Renal cortex interstitium (tissue), 11 donors: Measurements from ENCODE around the gene INPP5D. TPM values are rescaled to one million over a fixed set of nuclear protein-coding genes. Genes with fewer than 3 reads are reported as not detected.

Experiments used
- DNase-seq, 11 donors: peaks; one replicate each; pipeline ENCODE4 v3.0.0-alpha.2; 2013; ENCODE audit warnings: low read depth in 9 of 11, low spot score in 4 of 11; ENCODE audit errors: extremely low read depth in 1 of 11
- polyA plus RNA-seq, 3 donors: library from polyadenylated mRNA; unstranded; fragments of 120-200 nt; gene quantifications; one replicate each; pipeline ENCODE4 v1.2.1, GENCODE V29; 2013; ENCODE audit not compliant: insufficient read length in 3 of 3

INPP5D gene
- polyA plus RNA-seq, 3 donors: 6.1 to 10.8 (median 6.9) TPM

DNA sequence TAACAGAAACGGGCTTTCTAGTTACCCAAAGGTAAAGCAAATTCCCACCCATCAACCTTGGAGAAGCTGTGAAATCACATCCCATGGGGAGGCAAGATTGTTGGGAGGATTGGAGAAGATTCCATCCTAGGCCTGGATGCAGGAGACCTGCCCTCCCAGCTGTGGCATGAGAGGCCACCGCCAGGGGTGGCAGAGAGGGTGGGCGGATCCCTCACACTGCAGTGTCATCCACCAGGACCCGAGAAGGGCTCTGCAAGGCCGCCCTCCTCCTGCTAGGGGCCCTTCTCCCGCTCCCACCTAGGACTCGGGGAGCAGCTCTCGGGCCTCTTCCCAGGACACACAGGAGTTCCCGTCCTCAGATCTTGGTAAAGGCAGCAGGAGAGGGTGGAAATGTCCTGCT lies 175.8 kb downstream of the INPP5D start:
- no peak for DNase-seq

DNA sequence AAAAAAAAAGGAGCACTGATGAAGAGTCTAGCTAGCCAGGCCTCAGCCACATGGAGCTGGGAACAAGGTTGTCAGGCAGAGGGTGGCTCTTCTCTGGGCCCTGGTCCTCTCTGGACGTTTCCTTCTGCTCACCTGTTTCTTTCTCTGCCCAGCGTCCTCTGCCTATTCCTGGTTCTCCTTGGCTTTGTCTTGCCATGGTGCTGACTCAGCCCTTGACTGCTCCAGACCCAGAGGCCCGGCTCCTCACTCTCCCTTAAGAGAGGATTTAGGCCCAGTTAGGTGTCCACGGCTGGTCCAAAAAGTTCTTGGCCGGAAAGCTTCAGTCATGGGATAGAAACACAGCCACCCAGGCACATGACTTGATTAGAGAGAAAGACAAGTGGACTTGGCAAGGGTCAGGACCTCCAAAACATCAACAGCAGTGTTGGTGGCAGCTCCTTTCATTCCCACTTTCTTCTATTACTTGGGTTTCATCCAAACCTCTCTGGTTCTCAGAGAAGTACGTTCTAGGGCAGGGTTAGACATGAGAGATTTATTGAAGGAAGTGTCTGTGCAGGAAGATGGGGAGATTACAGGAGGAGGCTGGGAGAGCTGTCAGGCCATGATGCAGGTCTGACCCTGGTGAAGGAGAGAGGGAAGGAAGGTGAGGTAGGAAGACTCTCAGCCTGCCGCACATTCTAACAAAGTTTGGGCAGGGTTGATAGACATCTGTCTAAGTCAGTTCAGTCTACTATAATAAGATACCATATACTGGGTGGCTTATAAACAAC lies 176.9 kb downstream of the INPP5D start:
- no peak for DNase-seq

DNA sequence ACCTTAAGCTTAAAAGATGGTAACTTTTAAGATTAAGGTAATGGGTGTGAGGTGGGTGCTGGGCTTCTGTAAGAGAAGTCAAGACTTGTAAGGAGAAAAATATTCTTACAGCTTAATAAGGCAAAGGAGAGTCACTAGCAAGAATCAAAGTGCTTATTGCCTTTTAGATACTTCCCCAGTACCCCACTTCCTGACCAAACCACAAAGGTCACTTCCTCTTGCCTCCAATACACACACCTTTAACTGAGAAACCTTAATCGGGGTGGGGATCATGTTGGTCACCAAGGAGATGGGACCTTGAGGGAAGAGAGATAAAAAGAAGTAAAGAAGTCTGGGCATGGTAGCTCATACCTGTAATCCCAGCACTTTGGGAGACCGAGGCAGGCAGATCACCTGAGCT lies 180.8 kb downstream of the INPP5D start:
- DNase-seq: no peak

DNA sequence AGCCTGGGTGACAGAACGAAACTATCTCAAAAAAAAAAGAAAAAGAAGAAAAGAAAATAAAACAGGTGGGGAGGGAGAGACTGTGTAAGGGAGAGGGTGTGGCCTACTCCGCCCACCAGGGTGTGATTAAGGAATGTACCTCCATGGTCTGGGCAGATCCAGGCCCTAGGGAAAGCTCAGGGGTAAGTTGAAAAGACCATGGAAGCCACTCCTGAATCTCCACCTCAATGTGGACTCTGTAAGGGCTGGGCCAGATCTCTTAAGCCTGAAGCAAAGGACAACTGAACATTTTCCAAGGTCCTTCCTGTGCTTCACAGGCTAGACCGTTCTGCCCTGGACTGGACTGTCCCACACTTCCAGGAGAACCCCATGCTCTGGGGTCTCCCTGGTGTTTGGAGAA lies 181.7 kb downstream of the INPP5D start:
- DNase-seq: no peak

DNA sequence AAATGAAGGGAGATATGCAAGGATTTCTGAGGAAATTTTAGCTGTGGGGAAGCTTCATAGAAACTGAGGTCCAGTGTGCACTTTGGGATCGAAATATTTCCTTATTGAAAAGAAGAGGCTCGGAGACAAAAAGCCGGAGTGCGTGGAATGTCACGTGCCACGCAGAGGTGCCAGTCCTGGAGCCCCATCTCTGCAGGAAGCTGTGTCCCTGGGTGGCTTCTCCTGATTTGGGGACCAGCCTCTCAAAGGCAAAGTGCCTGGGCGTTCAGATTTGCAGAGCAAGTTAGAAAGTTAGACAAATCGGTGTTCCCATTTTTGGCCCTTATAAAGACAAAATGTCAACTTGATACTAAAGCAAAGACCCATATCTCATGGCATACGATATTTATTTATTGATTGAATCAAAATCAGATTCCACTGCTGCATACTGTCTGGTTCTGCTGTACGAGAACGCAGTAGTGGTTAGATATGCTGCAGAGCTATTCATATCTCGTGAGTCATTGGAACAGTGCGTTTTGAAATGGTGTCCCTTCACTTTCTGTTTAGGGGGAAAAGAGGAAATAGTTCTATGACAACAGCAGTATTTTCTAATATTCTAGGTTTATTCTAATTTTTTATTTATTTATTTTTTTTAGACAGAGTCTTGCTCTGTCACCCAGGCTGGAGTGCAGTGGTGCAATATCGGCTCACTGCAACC lies 182.2 kb downstream of the INPP5D start:
- DNase-seq: no peak

DNA sequence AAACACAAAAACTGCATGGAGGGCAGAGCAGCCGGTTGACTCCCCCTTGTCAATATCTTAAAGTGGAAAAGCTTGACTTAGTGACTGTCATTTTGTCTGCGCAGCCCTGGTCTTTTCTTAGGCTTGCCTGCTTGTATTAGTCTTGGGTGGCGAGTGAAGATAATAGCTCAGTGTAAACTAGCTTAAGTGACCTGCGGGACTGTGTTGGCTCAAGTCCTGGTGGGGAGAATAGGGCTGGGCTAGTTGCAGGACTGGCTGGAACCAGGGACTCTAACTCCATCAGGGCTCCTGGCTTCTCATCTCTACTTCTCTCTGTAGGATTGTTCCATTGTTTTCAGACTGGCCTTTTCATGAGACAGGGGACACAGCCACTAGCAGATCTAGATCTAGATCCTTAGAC lies 183.2 kb downstream of the INPP5D start:
- no peak for DNase-seq

DNA sequence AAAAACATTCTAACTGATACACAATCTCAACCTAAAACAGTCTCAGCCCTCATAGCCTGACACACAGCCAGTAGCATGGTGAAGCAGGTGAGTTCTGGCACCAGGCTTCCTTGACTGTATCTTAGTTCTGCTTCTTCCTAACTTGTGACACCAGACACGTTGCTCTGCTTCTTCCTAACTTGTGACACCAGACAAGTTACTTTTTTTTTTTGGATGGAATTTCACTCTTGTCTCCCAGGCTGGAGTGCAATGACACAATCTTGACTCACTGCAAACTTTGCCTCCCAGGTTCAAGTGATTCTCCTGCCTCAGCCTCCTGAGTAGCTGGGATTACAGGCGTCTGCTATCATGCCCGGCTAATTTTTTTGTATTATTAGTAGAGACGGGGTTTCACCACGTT lies 184.7 kb downstream of the INPP5D start:
- no peak for DNase-seq

DNA sequence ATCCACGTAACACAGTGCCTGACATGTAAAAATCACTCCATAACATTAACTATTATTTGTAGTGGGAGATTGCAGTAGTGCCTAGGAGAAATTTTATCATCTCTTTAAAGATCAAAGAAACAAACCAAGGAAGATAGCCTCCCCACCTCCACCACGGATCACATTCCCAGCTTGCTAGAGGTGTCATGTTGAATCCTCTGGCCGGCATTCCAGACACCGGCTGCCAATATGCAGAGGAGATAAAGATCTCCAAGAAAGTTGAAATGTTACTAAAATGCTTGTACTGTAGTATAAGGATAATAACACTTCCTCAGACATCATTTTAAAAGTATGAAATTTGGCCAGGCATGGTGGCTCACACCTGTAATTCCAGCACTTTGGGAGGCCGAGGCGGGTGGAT lies 185.3 kb downstream of the INPP5D start:
- DNase-seq: no peak

DNA sequence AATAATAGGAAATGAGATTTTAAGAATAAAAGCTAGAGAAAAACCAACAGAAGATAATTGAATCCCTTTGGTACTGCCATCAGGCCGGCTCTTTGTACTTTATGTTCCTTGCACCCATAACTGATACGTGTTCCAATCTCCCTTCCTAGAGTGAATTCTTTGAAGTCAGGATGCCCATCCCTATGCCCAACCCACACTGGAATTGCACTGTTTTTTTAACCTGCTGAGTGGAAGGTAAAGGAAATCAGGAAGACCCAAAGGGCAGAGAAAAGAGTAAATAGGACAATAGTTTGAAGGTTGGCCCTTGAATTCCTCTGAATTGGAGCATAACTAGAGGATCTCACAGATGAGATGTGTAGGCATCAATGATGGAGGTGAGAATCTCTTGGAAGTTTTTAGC lies 187.0 kb downstream of the INPP5D start:
- no peak for DNase-seq

DNA sequence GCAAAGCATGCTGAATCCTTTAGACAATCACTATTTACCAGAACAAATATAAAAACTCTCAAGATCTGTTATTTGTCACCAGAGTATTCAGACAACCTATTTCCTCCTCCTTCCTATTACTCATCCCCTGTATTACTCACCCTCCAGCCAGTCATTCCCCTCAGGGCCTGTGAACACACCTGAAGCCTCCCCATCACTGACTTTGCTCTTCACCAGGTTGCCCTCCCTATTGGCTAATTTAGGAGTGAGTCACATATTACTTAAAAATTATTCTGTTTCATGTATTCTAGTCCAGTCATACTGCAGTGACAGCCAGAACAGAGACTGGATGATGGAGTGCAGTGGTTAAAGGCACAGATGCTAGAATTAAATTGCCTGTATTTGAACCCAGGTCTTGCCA lies 187.6 kb downstream of the INPP5D start:
- DNase-seq: no peak

DNA sequence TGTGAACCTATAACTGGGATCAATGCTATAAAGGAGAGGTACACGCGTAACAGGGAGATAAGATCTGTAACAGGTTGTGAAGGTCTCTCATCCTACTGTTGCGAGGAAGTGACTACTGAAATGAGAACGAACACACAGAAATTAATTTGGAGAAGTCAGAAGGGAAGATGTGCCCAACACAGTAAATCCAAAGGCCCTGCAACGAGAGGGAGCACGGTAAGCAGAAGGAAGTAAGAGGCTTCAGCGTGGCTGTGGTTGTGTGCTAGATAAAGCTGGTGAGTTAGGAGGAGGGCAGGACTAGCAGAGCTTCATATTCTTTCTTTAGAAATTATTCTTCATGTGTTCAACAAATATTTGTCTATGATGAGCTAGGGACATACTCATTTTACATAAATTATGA lies 188.9 kb downstream of the INPP5D start:
- no peak for DNase-seq

DNA sequence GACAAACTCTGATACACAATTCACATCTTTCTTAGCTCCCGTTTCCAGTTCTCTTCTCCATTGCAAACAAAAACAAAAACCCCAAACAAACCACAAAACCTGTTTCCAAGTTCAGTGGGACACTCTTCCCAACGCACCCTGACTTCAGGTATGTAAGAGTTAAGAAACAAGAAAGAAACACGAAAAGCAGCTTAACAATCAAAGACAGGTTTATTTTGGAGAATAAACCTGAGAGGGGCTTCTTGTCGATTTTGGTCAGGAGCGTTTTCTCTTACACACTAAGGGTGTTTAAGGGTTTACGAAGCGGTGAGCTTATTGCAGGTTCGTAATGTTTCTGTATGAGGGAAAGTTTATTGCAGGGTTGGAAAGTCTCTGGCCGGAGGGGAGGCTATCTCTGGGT lies 190.4 kb downstream of the INPP5D start:
- no peak for DNase-seq

DNA sequence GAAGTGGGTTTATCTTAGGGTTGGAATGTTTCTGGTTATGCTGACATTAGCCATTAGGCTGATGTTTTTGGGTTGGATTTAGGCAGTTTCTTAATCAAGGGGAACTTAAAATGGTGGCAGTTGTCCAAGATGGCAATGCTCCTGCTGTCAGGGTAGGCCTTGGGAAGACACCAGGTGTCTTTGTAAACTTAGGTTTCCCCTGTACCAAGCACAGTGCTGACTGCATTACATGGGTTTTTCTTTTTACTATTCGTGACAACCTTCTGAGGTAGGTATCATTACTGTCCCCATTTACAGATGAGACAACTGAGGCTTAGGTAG lies 190.8 kb downstream of the INPP5D start:
- DNase-seq: no peak

DNA sequence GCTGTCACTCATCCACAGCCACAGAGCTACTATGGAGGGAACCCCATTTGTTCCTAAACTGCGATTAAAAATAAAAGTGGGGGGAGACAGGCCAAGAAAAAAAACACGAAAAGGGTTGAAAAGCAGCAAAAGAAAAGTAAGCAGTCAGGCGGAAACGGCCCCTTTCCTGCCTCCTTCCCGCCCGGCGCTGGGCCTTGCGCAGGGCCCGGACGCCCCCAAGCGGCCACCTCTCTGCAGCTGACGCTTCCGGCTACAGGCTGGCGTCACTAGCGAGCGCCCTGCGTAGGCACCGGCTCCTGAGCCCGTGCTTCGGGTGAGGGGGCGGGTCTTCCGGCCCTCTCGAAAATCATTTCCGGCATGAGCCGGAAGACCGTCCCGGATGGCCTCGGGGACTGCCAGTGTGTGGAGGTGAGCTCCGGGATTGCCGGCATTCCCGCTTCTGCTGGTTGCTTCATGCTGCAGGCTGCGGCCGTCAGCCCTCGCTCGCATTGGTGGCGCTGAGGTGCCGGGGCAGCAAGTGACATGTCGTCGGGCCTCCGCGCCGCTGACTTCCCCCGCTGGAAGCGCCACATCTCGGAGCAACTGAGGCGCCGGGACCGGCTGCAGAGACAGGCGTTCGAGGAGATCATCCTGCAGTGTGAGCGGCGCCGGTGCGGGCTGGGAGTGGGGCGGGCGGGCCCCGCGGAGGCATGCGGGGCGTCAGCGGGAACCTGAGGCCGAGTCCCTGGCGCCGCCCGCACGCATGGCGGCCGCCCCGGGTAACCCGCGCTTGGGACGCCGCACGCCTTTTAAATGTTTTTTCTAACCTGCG lies 191.4 kb downstream of the INPP5D start, which contains the start of gene ATG16L1:
Gene ATG16L1 (plus strand): TSS at position 368 of the 811 bp plus-strand sequence. CDS start 155 bp downstream, at position 523.
- DNase-seq: peak; percentile 80 to 98 (median 93)

DNA sequence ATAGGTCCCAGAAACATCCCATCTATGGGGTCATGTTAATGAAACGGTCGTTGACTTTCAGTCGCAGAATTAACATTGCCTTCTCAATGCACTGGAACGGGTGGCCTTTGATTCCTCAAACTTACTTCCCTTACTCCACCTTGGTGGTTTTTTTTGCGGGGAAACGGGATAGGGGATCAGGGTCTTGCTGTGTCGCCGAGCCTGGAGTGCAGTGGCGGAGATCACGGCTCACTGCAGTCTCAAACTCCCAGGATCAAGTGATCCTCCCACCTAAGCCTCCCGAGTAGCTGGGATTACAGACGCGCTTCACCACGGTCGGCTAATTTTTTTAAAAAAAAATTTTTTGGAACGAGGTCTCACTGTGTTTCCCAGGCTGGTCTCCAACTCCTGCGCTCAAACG lies 192.1 kb downstream of the INPP5D start:
- DNase-seq: peak in 2 of 11 donors; percentile 5 to 8

DNA sequence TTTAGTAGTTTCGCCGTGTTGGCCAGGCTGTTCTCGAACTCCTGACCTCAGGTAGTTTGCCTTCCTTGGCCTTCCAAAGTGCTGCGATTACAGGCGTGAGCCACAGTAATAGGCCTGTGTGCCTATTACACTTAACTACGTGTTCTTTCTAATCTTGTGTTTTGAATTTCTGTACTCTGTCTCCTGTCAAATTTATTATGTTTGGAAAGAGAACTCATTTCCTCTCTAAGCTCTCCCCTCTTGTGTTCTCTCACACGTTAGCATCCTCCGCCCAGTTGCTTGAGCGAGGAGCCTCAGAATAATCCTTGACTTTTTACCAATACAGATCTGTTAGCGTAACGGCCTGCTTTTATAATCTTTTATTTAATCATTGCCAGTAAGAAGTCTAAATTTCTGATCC lies 195.0 kb downstream of the INPP5D start:
- DNase-seq: no peak

DNA sequence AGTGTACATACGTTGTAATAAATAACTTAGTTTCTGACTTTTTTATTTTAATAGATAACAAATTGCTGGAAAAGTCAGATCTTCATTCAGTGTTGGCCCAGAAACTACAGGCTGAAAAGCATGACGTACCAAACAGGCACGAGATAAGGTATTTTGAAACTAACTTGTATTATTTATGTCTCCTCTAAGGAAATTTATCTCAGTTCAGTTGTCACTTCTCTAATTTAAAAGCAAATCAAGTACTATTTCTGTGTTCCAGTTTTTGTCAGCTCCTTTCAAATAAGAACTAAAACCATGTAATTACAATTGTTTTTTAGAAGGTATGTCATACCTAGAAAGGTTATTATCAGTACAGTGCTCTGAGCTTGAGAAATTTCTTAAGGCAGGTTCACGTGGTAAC lies 195.9 kb downstream of the INPP5D start:
- DNase-seq: no peak
